ENCODE measurements around the gene MRPL27.

Gene MRPL27

DNA sequence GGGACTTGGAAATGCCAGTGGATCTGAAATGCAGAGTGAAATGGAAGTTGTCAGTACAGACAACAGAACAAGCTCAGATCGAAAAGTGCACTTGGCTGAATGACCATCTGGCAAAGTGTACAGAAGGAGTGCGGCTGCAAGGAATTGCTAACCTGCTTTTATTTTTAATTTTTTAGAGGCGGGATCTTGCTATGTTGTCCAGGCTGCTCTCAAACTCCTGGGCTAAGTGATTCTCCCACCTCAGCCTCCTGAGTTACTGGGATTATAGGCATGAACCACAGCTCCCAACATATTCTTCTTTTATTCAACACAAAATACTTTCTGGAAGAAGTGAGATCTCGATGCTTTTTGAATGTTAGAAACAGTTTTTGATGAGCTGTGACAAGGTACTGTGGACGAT lies 20.7 kb upstream of the MRPL27 start:
- TF ChIP-seq, protein P1, sequence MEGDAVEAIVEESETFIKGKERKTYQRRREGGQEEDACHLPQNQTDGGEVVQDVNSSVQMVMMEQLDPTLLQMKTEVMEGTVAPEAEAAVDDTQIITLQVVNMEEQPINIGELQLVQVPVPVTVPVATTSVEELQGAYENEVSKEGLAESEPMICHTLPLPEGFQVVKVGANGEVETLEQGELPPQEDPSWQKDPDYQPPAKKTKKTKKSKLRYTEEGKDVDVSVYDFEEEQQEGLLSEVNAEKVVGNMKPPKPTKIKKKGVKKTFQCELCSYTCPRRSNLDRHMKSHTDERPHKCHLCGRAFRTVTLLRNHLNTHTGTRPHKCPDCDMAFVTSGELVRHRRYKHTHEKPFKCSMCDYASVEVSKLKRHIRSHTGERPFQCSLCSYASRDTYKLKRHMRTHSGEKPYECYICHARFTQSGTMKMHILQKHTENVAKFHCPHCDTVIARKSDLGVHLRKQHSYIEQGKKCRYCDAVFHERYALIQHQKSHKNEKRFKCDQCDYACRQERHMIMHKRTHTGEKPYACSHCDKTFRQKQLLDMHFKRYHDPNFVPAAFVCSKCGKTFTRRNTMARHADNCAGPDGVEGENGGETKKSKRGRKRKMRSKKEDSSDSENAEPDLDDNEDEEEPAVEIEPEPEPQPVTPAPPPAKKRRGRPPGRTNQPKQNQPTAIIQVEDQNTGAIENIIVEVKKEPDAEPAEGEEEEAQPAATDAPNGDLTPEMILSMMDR (conservative IDR thresholded peaks at IDR 0.05): no peak
- H3K27ac ChIP-seq: peak overlapping the region; percentile 76; the same call in 1 of the 2 replicates

DNA sequence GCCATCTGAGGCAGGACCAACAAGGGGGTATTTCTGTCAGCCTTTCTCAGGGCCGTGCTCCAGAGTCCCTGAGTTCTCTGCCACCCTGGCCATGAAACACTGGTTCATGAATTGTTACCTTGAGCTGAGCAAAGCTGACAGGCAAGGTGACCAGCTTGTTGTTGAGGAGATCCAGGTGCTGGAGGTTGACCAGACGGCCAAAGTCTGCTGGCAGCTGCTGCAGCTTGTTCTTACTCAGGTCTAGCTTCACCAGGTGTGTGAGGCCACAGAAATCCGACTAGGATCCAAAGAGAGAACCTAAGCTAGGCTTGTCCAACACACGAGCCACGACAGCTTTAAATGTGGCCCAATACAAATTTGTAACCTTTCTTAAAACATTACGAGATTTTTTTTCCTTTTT lies 19.6 kb upstream of the MRPL27 start:
- peak overlapping the region; percentile 76 for H3K27ac ChIP-seq
- TF ChIP-seq, protein P1 (conservative IDR thresholded peaks at IDR 0.05): no peak

- TF ChIP-seq, protein P1 (conservative IDR thresholded peaks at IDR 0.05): no peak
Measured at GRCh38 chr17:50389534-50389933, 16.6 kb upstream of the MRPL27 start.

DNA sequence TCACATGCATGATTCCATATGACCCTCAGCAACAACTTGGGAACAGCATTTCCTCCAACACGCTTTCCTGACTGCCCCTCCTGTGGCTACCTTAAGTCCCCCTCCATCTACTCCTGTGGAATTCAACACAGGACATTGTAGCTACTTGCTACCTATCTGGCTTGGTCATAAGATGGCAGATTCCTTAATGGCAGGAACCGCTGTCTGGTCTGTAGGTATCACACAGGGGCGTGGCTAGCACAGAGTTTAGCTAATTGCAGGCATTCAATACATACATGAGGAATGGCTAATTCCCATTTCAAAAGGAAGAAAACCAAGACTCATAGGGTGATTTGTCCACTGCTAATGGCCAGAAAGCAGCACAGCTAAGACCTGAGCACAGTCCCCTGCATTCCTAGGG lies 15.7 kb upstream of the MRPL27 start:
- no peak overlapping the region for H3K27ac ChIP-seq
- TF ChIP-seq, protein P1 (conservative IDR thresholded peaks at IDR 0.05): no peak

More at GRCh38 chr17:50389534-50389933, 16.6 kb upstream of the MRPL27 start:
- H3K27ac ChIP-seq: peak overlapping the region; percentile 76

DNA sequence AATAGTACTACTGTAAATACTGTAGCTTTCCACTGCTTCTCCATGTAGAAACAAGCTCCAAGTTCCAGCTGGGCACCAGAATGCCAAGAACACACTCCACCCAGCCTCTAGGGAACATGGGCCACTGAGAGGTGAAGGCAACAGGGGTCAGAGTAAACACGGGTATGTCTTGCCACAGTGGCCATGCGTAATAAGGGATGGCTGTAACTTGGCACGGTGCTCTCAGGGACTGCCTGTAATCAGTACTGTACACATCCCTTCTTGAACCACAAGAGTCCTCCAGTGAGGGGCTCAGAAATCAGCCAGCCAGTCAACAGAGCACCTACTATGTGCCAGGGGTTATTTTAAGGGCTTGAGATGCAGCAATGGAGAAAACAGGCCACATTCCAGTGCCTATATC lies 13.5 kb upstream of the MRPL27 start:
- TF ChIP-seq, protein P1 (conservative IDR thresholded peaks at IDR 0.05): no peak
- no peak overlapping the region for H3K27ac ChIP-seq

DNA sequence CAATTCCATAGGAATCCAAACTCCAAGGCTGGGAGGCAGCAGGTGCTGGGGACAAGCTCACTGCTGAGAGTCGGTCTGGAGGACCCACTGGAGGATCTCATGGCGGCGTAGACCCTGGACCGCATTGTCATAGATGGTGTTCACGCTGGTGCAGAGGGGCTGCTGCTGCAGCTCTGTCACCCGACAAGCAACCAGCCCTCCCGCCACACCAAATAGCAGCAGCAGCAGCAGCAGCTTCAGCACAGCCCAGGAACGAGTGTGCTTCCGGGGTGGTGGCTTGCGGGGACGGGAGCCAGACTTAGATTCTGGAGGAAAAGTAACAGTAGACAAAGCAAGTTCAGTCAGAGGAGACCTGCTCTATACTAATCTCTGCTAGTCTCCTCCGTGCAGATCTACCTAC lies 9.9 kb upstream of the MRPL27 start:
- TF ChIP-seq, protein P1 (conservative IDR thresholded peaks at IDR 0.05): no peak
- peak overlapping the region; percentile 70 for H3K27ac ChIP-seq

GRCh38 chr17:50381920-50382319 lies 8.9 kb upstream of the MRPL27 start:
- H3K27ac ChIP-seq: peak overlapping the region; percentile 70
- TF ChIP-seq, protein P1 (conservative IDR thresholded peaks at IDR 0.05): no peak
